ENCODE measurements around the gene KRTAP4-8.
"Not testable (repeated sequence)": the region's sequence is repeated elsewhere in the genome, so short reads cannot be mapped to it uniquely, and the experiment has no call there.

The KRTAP4-8 gene

GRCh38 chr17:41118721-41119120 is 20.8 kb upstream of the KRTAP4-8 start:
- DNase-seq (ENCODE audit: low read depth, low spot score), result no peak

GRCh38 chr17:41117846-41118386 is 20.0 kb upstream of the KRTAP4-8 start, which contains the start of gene KRTAP4-11:
Gene KRTAP4-11 (minus strand): TSS chr17:41118373. CDS start chr17:41118315, 58 bp downstream.
- H3K9ac ChIP-seq (ENCODE audit: insufficient read length); H3K36me3 ChIP-seq (ENCODE audit: insufficient read depth, low read length); DNase-seq (ENCODE audit: low read depth, low spot score); H3K4me3 ChIP-seq; H3K9me3 ChIP-seq (ENCODE audit: low read depth, low read length); H3K27ac ChIP-seq: not testable (repeated sequence)

More at GRCh38 chr17:41118721-41119120, 20.8 kb upstream of the KRTAP4-8 start:
- no peak for TF ChIP-seq POLR2AphosphoS5 (IDR thresholded peaks at IDR 0.05; ENCODE audit: borderline replicate concordance, low read depth, low read length)
- TF ChIP-seq EZH2 (IDR thresholded peaks at IDR 0.05), result no peak
- no peak for TF ChIP-seq FOXP2 (optimal IDR thresholded peaks at IDR 0.05; ENCODE audit: control extremely low read depth, extremely low read length, insufficient read depth)
- H3K36me3 ChIP-seq (ENCODE audit: insufficient read depth, low read length), result no peaks in the 10 kb centered on the region
- no peak overlapping the region for H3K27ac ChIP-seq
- no peak overlapping the region for H3K4me3 ChIP-seq
- H3K9ac ChIP-seq (ENCODE audit: insufficient read length), result no peak overlapping the region
- H3K9me3 ChIP-seq (ENCODE audit: low read depth, low read length), result no peaks in the 10 kb centered on the region

GRCh38 chr17:41116297-41116696 is 18.4 kb upstream of the KRTAP4-8 start:
- Histone ChIP-seq H3K9me3 (ENCODE audit: low read depth, low read length) (peaks cover 6% of the 10 kb centered on the region; the same call in 1 of the 2 replicates), H3K4me3 (peak overlapping the region; percentile 61), H3K27ac (peak overlapping the region; percentile 43; the same call in 1 of the 2 replicates), H3K36me3 (ENCODE audit: insufficient read depth, low read length) (peaks cover under 1% of the 10 kb centered on the region; the same call in 1 of the 2 replicates), H3K9ac (ENCODE audit: insufficient read length) (peak overlapping the region; percentile 6)
- DNase-seq (ENCODE audit: low read depth, low spot score), result peak; percentile 75
- no peak for TF ChIP-seq FOXP2 (optimal IDR thresholded peaks at IDR 0.05; ENCODE audit: control extremely low read depth, extremely low read length, insufficient read depth)
- no peak for TF ChIP-seq EZH2 (IDR thresholded peaks at IDR 0.05)
- TF ChIP-seq POLR2AphosphoS5 (IDR thresholded peaks at IDR 0.05; ENCODE audit: borderline replicate concordance, low read depth, low read length), result no peak; the same call in 1 of the 2 replicates

GRCh38 chr17:41111151-41111885 is 13.4 kb upstream of the KRTAP4-8 start:
- DNase-seq (ENCODE audit: low read depth, low spot score), result no peak
- H3K27ac ChIP-seq, result no peak overlapping the region
- H3K36me3 ChIP-seq (ENCODE audit: insufficient read depth, low read length), result peaks cover 5% of the 10 kb centered on the region; the same call in 1 of the 2 replicates
- peaks cover 10% of the 10 kb centered on the region; the same call in 1 of the 2 replicates for H3K9me3 ChIP-seq (ENCODE audit: low read depth, low read length)
- no peak overlapping the region for H3K9ac ChIP-seq (ENCODE audit: insufficient read length)
- no peak overlapping the region for H3K4me3 ChIP-seq
- TF ChIP-seq EZH2 (IDR thresholded peaks at IDR 0.05), result no peak

GRCh38 chr17:41108728-41109386 is 10.9 kb upstream of the KRTAP4-8 start:
- not testable (repeated sequence) for DNase-seq (ENCODE audit: low read depth, low spot score); H3K9ac ChIP-seq (ENCODE audit: insufficient read length); H3K27ac ChIP-seq; H3K9me3 ChIP-seq (ENCODE audit: low read depth, low read length); H3K4me3 ChIP-seq; H3K36me3 ChIP-seq (ENCODE audit: insufficient read depth, low read length)

- peaks cover 5% of the 10 kb centered on the region; the same call in 1 of the 2 replicates for H3K36me3 ChIP-seq (ENCODE audit: insufficient read depth, low read length)
- TF ChIP-seq POLR2AphosphoS5 (IDR thresholded peaks at IDR 0.05; ENCODE audit: borderline replicate concordance, low read depth, low read length) (no peak), EZH2 (IDR thresholded peaks at IDR 0.05) (no peak), FOXP2 (optimal IDR thresholded peaks at IDR 0.05; ENCODE audit: control extremely low read depth, extremely low read length, insufficient read depth) (no peak)
- no peak for DNase-seq (ENCODE audit: low read depth, low spot score)
- no peak overlapping the region for H3K4me3 ChIP-seq
- H3K9me3 ChIP-seq (ENCODE audit: low read depth, low read length), result peaks cover 10% of the 10 kb centered on the region; the same call in 1 of the 2 replicates
- no peak overlapping the region for H3K9ac ChIP-seq (ENCODE audit: insufficient read length)
- no peak overlapping the region for H3K27ac ChIP-seq
Observed at GRCh38 chr17:41107941-41108450, 10.1 kb upstream of the KRTAP4-8 start.

- not testable (repeated sequence) for H3K9ac ChIP-seq (ENCODE audit: insufficient read length); H3K27ac ChIP-seq; H3K4me3 ChIP-seq; DNase-seq (ENCODE audit: low read depth, low spot score); H3K9me3 ChIP-seq (ENCODE audit: low read depth, low read length); H3K36me3 ChIP-seq (ENCODE audit: insufficient read depth, low read length)
Observed at GRCh38 chr17:41105347-41105746, 7.4 kb upstream of the KRTAP4-8 start, which contains the start of gene KRTAP4-9. Gene KRTAP4-9 (plus strand): TSS chr17:41105389. CDS start chr17:41105389, 0 bp downstream.

- H3K9me3 ChIP-seq (ENCODE audit: low read depth, low read length); H3K9ac ChIP-seq (ENCODE audit: insufficient read length); H3K27ac ChIP-seq; DNase-seq (ENCODE audit: low read depth, low spot score); H3K36me3 ChIP-seq (ENCODE audit: insufficient read depth, low read length); H3K4me3 ChIP-seq: not testable (repeated sequence)
Observed at GRCh38 chr17:41104386-41105038, 6.6 kb upstream of the KRTAP4-8 start.

Measured in SK-N-MC (cell line).